GM21576 (cell line): ENCODE results near the gene UNC5C.

Source experiments
- ATAC-seq: cut with Tn5 transposase; IDR thresholded peaks from one replicate; pipeline ENCODE4 v1.9.1; 2021; ENCODE audit warnings: mild to moderate bottlenecking, moderate library complexity; ENCODE audit not compliant: unreplicated experiment

UNC5C gene

DNA sequence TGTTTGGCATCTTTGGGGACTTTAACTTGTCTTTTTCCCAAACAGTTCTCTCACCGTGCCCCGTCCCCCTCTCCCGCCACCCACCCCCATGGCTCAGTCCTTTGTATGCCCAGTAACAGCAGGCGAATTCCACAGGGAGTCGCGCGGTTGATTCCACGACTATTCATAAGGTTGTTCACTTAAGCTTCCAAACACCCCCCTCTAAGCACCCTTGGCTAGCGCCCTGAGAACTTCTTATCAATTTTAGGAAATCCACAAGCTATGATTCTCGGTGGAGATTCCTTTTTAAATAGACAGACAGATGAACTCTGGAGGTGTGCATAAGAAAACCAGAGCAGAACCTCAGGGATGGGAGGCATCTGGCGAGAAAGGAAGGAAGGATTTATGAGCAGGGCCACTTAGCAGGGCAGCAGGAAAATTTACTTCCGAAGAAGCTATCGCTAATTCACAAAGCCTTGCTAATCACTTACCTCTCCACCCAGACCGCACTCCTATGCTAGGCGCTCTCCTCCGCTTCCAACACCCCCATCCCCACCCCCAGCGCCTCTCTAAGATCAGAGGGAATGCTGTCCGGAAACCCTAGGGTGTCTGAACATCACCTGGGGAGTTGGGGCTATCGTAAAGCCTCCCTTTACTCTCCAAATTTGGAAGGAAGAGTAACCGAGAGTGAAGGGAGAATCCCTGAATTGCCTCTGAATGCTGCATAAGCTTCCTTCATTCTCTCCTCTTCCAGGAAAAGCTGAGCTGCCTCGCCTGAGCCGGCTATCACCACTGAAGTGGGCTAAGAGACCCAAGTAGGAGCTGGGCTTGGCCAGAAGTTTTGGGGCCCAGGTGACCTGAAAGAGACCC is 1.7 kb downstream of the UNC5C start:
- ATAC-seq, result no peak

DNA sequence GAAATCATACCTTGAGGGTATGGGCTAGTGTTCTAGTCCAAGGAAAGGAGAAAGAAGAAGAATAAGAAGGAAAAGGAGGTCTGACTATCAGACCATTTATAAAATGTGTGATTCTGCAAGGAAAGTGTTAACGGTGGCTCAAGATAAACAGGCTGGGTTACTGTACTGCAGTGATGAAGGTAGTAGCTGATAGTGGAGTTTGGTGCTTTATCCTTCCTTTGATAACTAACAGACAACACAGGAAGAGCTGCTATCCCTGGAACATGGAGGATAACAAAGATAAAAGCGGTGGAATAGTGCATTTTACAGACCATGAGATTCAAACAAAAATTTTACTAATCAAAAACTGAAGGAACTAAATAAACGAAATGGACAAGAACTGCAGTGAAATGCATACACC is 2.6 kb downstream of the UNC5C start:
- no peak for ATAC-seq

DNA sequence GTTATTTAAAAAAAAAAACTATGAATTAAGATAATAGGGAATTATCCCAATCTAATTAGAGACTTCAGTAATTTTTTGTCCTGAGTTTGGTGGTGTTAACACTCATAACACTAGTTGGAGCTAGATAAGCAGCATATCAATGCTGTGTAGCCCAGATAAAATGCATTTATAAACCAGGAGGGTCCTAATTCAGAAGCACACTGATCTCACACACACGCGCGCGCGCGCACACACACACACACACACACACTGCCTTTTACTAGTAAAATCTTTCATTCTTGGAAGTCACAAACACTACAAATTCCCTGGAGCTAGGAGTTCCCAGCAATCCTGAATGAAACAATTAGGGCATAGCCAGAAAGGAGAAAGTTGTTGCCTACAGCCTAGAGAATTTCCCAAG is 3.2 kb downstream of the UNC5C start:
- no peak for ATAC-seq

DNA sequence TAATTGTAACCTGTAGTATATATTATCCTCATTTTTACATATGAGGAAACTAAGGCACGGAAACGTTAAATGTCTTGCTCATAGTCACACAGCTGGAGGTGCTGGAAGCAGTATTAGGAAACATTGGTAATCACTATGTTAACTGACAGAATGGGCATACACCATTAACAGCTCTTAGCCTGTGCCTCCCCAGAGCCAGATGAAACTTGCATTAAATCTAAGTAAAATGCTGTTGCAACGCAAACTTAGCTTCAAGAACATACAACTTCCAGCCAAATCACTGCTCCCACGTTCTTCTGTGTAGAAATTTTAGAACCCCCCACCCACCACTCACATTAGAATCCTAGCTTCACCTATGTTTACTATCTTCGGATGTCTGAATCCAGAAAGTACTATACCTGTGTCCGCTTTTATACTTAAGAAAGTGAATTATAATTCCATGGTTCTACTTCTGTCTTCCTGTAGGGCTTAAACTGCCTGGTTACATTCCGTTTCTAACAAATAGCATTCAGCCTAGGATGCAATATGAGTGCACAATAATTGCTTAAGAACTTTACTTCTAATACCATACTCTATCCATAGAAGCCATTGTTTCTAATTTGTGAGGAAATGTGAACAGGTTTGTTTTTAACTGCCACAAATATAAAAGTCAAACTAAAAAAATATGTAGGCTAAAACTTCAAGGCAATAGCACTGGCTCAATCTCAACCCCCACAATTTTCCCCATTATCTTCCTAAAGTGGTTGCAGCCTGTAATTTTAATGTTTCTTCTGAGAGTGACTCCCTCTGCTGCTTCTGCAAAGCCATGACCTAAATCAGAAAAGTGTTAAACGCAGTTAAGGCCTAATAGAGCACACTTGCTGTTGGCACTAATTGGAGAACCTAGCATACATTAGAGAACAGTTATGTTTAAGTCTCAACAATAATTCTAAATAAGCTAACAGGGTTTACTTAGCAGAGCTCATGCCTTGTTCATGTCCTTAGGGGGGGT is 4.4 kb downstream of the UNC5C start:
- no peak for ATAC-seq

DNA sequence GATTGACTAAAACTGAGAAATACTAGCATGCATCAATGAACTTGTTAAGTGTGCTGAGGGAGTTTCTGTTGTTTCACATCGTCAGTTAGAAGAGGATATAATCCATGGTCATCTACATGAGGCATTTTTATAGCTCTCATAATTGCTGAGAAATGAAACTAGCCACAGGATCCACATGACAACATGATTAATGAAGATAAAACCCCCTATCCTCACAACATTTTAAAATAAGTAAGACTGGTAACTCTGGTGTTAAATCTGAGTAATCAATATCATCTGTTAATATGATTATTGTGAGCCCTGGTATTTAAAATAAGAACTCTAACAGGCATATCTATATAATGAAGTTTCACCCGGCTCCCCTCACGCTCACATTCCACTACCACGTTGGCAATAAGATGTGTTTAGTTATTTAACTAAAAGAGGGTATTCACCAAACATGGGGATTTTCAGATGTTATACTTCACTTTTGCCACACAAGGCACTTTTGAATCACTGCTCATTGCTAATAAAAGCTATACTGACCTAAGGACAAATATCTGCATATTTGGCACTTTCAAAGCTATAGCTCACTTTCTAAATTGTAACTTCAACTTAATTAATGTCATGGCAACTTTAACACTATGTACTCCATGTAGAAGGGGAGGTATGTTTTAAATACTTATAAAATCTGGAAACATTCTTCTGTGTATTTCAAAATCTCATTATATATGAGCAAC is 6.7 kb downstream of the UNC5C start:
- ATAC-seq, result no peak

DNA sequence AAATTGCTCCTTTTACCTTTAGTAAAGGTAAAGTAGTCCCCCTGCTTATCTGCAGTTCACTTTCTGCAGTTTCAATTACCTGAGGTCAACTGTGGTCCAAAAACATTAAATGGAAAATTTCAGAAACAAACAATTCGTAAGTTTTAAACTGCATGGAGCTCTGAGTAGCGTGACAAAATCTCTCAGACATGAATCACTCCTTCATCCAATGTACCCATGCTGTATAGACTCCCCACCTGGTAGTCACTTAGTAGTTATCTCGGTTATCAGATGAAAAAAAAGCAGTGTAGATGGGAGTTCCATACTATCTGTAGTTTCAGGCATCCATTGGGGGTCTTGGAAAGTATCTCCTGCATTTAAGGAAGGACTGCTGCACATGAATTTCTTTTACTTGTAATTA is 7.7 kb downstream of the UNC5C start:
- no peak for ATAC-seq

DNA sequence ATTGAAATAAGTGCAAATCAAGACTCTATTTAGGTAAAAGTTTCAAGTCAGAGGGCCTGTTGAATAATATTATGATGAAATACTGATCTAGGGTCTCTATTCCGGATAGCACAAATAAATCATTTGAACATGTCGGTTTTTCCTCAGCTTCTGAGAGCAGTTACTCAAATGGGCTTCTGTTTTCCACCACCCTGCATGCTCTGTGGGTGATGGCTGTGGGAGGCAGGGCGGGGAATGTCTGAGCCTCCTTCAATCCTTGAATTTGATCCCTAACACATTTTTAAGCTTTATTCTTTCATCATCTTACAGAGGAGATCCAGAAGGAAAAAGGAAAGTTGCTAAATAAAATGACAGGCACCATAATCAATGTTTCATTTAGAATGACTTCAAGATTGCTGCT is 8.5 kb downstream of the UNC5C start:
- ATAC-seq, result no peak

DNA sequence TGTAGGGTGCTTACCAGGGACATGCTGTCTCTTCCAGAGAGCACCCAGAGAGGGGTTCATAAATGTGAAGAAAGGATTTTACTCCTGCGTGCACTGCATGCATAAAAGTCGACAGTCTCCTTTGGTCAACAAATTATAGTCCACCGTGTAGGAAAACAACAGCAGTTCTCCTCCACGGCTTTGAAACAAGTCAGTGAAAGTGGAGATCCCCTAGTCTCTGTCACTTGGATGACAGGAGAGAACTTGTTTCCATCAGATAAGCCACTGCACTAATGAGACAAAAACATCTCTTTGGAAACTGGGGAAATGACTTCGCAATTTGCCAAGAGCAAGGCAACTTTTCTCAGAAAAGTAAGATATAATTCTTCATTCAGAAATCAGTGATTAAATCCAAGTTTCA is 9.7 kb downstream of the UNC5C start:
- no peak for ATAC-seq

DNA sequence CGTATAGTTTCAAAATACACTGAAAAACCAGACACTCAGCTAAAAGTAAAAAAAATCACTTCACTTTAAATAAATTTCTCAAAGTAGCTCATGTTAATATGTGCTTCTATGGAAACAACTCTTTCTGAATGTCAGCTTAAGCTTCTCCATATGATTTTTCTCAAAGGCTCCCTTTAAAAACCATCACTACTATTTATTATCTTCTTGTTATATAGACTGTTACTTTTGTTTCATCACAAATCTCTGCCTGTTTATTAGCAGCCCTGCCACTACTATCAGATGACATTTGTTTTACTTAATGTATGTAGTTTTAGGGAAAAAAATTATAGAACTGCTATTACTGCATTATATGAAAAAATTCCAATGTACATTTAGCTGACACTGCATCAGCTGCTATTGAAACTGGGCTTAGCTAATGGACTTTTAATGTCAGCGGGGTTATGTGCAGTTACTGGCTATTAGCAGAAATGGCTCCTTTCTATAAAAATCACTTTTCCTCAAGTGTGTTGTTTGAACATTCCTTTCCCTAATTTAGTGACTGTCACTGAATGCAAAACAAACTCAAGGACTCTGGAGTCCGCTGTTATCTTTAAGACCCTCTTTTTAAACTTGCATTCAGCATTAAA is 10.8 kb downstream of the UNC5C start:
- ATAC-seq, result no peak

DNA sequence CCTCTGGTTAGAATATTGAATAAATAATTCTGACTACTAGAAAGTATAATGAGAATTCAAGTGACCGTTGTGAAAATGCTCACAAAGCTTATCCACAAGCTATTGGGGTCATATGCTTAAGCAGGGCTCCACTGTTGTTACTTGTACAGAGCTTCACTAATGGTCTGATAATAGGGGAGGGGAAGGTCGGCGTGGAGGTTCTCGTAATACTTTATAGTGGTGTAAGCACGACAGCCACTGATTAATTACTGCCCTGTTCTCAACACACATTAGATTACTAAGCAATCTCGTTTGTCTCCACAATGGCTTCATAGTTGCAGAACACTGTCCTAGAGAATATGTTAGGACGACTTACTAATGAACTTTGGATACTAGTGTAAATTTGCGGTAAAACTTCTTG is 11.6 kb downstream of the UNC5C start:
- ATAC-seq, result no peak

DNA sequence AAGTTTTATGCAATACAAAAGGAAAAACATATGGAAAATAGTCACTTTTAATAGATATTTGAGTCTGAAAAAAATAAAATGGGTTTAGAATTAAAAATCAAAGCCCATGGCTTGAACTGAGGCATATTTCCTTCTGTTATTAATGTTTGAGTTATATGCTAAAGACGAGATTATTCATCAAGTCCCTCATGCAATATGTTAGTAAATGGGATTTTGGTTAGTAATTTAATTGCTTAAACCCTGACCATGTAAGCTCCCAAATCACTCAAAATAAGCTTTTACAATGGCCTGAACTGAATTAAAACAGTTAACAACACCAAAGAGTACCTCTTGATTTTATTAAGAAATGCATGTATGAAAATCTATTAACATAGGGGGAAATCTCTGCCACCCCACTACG is 12.1 kb downstream of the UNC5C start:
- ATAC-seq, result no peak

DNA sequence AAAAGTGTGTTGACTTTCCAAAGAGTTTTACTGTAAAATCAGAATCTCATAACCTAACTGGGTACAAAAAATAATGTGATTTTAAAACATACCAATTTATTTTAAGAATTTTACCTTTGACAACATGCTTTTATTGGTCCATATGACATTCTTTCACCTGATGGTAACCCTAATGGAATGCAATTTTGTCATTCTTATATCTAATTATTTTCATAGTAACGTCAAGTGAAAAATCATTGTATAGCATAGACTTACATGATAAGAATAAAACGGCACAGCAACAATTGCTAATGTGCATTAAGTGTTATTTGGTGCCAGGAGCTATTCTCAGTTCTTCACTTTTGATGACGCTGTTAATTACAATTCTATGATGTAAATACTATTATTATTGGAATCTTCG is 13.6 kb downstream of the UNC5C start:
- no peak for ATAC-seq

DNA sequence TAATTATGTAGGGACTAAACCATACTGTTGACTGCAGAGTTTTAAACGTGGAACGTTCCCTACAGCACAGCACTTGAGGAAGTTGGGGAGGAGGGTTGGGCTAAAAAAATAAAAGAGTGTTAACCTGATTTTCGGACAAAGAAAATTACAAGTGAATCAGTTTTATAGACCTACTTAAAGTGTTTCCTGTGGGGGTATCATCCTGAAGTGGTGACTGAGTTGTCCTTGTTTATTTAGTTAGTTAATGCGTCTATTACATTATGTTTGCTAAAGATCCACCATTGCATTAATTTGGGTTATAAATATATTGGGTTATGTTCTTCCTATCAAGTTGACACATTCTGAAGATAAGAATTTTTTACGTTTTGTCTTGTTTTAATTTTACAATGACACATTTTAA is 14.7 kb downstream of the UNC5C start:
- no peak for ATAC-seq

DNA sequence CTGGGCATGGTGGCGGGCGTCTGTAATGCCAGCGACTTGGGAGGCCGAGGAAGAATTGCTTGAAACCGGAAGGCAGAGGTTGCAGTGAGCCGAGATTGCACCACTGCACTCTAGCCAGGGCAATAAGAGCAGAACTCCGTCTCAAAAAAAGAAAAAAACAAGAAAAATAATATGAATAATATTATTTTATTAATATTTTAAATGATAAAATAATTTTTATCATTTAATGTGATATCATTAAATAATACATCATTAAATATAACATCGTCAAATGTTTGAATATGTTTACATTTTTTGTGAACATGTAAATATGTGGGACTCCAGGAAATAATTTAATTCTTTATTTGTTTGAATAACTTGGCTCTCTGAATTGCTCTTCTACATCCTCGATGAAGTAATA is 15.5 kb downstream of the UNC5C start:
- no peak for ATAC-seq

DNA sequence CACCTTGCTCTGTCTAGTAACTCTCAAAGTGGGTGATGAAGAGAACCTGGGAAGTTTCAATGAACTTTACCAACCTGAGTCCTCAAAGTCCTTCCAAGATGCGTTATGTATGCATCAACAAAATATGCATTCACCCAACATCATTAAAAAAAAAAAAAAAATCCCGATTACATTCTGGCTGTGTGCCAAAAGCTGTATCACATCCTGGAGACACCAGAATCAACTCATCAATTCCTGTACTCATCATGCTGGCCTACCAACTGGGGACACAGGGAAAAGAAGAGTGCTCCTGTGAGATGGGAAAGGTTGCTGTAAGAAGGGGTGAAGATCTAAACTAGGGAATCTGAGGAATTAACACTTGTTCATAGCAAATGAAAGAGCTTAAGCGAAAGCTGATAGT is 16.5 kb downstream of the UNC5C start:
- ATAC-seq, result no peak

DNA sequence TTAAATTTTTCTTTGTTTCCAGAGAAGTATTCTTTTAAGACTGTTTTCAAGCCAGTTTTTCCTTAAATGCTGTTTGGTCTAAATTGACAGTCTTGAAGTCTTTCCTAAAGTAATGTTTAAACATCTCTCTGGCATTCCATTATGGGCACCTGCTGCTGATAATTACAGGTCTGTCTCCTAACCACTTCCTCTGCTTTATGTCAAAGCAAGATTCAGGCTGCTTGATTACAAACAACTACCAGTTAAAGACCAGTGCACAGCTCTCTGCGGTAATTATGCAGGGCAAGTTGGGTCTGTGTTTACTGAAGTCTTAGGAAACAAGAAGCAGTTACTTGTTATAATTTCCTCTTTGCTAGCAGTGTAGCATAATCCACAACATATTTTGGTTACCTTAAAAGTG is 17.6 kb downstream of the UNC5C start:
- no peak for ATAC-seq

DNA sequence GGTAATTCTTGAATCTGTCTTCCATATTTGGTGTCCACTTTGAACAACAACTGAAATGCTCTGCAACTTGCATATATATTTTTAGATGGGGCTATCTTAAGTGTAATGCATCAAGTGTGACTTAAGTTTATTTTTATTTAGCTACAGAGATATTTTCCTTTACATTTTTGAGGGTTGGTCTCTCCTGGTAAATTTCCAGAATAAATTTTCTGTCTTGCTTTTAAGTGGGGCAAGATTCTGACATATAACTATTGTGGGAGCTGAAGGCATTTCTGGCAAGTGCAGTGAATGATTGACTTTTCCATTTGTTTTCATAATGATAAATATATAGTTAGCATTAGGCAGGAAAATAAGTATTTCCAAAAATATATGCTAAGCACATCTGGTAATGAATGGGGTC is 18.8 kb downstream of the UNC5C start:
- ATAC-seq, result no peak

DNA sequence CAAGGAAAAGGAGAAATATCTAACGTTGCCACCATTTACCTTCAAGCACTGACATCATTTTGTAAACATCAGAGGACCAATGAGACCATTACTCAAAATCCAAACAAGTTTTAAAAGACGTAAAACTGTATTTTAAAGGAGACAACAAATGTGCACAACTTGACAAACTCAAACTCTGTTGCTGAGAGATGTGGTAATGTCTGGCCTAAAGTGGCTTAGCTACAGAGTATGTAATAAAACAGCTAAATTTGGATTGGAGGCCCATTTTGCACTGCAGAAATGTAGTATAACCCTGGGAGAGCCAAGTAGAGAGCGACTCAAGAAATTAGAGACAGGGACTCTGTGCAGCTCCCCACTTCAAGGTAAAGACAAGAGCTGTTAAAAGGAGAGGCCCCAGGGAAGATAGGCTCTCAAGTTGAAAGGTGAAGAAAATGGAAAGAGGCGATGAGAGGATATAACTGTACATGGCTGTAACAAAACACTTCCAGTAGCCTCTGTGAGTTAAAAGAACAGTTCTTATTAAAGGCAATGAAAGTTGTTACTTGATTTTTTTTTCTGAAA is 20.3 kb downstream of the UNC5C start:
- no peak for ATAC-seq

DNA sequence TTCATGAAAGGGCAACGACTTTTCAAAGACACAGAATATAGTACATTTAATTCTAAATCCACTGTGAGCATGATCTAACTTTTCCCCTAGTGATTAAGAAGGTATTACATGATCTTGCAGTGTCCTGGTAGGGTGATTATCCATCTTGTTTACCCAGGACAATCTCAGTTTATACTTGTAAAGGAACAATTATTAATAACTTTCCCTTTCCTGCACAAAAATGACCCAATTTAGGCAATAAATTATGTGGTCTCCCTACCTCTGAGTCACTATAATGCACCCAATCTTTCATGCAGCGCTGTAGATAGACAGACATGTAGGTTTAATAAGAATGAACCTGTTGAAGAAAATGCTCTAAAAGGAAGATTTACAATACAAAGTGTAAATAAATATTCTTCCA is 22.7 kb downstream of the UNC5C start:
- no peak for ATAC-seq

DNA sequence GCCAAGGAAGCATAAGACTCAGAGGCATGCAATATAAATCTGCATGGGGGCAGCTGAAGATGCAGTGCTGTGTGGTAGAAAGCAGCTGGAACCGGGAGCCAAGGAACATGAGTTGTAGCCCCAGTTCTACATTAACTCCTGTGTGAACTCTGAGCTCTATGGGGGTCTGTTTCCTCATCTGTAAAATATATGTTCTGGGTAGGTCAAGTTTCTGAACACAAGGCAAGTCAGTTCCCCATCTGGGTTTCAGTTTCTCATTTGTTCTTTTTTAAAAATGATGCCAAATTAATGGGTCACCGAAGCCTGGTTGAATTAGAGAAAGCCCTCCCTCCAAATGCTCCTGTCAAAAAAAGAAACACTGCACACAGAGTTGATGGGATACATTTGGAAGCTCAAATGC is 24.0 kb downstream of the UNC5C start:
- no peak for ATAC-seq

DNA sequence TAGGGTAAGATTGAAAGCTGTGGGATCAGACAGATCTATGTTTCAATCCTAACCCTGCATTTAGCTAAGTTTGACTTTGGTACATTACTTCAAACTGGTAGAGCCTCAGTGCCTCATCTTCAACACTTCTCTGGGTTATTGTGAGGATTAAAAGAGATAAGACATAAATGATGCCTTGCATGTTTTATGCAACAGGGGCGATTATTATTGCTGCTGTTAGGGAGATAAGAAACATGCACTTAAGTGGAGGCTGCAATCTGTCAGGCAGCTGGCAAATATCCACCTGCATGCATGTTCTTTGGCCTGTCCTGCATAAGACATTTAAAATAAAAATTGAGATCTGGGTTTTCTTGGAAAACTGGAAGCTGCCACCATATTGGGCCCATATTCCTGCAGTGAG is 24.6 kb downstream of the UNC5C start:
- no peak for ATAC-seq
